Neural progenitor cell (in vitro differentiated cells): ENCODE results near the gene MAD1L1. TPM values are rescaled to one million over a fixed set of nuclear protein-coding genes. Genes with fewer than 3 reads are reported as not detected.
"Not testable (repeated sequence)": the region's sequence is repeated elsewhere in the genome, so short reads cannot be mapped to it uniquely, and the experiment has no call there.

Source experiments
- DNase-seq: peaks from one replicate; pipeline ENCODE4 v3.0.0-alpha.2; 2016; ENCODE audit warnings: low spot score
- H2AFZ ChIP-seq: fragments of 200-600 bp; sonication (generic); replicated peaks from 2 replicates; pipeline ENCODE4 v1.6.1; 2016; ENCODE audit warnings: antibody characterized with exemption
- H3F3A ChIP-seq: fragments of 200-600 bp; sonication (generic); 2 replicates; pipeline ENCODE4 v1.6.1; 2016; ENCODE audit warnings: antibody characterized with exemption, low read depth
- H3K27ac ChIP-seq: fragments of 200-600 bp; sonication (generic); 2 replicates; pipeline ENCODE4 v1.5.1; 2016; ENCODE audit warnings: mild to moderate bottlenecking
- H3K27me3 ChIP-seq: fragments of 200-600 bp; sonication (generic); 2 replicates; pipeline ENCODE4 v1.6.1; 2016; ENCODE audit warnings: mild to moderate bottlenecking, moderate library complexity
- H3K36me3 ChIP-seq: fragments of 200-600 bp; sonication (generic); 2 replicates; pipeline ENCODE4 v1.5.1; 2016
- H3K4me1 ChIP-seq: fragments of 200-600 bp; sonication (generic); 2 replicates; pipeline ENCODE4 v1.6.1; 2016; ENCODE audit warnings: mixed run types
- H3K4me2 ChIP-seq: fragments of 200-600 bp; sonication (generic); 2 replicates; pipeline ENCODE4 v1.6.1; 2016
- H3K4me3 ChIP-seq: fragments of 200-600 bp; sonication (generic); 2 replicates; pipeline ENCODE4 v1.5.1; 2016
- H3K79me2 ChIP-seq: fragments of 200-600 bp; sonication (generic); 2 replicates; pipeline ENCODE4 v1.6.1; 2016; ENCODE audit warnings: low read depth
- H3K9ac ChIP-seq: fragments of 200-600 bp; sonication (generic); 2 replicates; pipeline ENCODE4 v1.6.1; 2016
- H3K9me3 ChIP-seq: fragments of 200-600 bp; sonication (generic); 2 replicates; pipeline ENCODE4 v1.5.1; 2016; ENCODE audit warnings: low read depth
- H4K20me1 ChIP-seq: fragments of 200-600 bp; sonication (generic); 2 replicates; pipeline ENCODE4 v1.6.1; 2016; ENCODE audit warnings: low read depth
- H3K27ac Mint-ChIP-seq: 3 replicates; pipeline ENCODE4 v1.8.0; 2021; ENCODE audit warnings: mixed read lengths
- H3K27me3 Mint-ChIP-seq: 2 replicates; pipeline ENCODE4 v1.8.0; 2022; ENCODE audit warnings: low read depth, mild to moderate bottlenecking, inconsistent platforms, moderate library complexity, mixed read lengths; ENCODE audit not compliant: insufficient read depth
- H3K36me3 Mint-ChIP-seq: 3 replicates; pipeline ENCODE4 v1.8.0; 2021; ENCODE audit warnings: mixed read lengths
- H3K4me1 Mint-ChIP-seq: 3 replicates; pipeline ENCODE4 v1.8.0; 2021; ENCODE audit warnings: mixed read lengths
- H3K4me3 Mint-ChIP-seq: 3 replicates; pipeline ENCODE4 v1.8.0; 2021; ENCODE audit warnings: mild to moderate bottlenecking, moderate library complexity, mixed read lengths
- H3K9me3 Mint-ChIP-seq: 3 replicates; pipeline ENCODE4 v1.8.0; 2020; ENCODE audit warnings: mixed read lengths
- EZH2 ChIP-seq: fragments of 200-600 bp; sonication (generic); IDR thresholded peaks from 2 replicates; pipeline ENCODE4 v1.6.1; 2017; ENCODE audit warnings: antibody characterized with exemption, mild to moderate bottlenecking, moderate library complexity
- EZH2phosphoT487 ChIP-seq: fragments of 200-600 bp; sonication (generic); IDR thresholded peaks from 2 replicates; pipeline ENCODE4 v1.6.1; 2017; ENCODE audit warnings: antibody characterized with exemption
- total RNA-seq: library from RNA; depleted of rRNA; stranded (reverse); fragments of >200 nt; gene quantifications from 2 replicates; pipeline ENCODE4 v1.2.3, GENCODE V29; 2015; ENCODE audit warnings: low replicate concordance
- TF ChIP-seq, protein P1 (sequence below): fragments of 200-600 bp; sonication (generic); IDR thresholded peaks from 2 replicates; pipeline ENCODE4 v1.5.1; 2017; ENCODE audit warnings: antibody characterized with exemption, mild to moderate bottlenecking

The MAD1L1 gene
- total RNA-seq, 1 donor from 2014 or later, result 23.7 TPM

DNA sequence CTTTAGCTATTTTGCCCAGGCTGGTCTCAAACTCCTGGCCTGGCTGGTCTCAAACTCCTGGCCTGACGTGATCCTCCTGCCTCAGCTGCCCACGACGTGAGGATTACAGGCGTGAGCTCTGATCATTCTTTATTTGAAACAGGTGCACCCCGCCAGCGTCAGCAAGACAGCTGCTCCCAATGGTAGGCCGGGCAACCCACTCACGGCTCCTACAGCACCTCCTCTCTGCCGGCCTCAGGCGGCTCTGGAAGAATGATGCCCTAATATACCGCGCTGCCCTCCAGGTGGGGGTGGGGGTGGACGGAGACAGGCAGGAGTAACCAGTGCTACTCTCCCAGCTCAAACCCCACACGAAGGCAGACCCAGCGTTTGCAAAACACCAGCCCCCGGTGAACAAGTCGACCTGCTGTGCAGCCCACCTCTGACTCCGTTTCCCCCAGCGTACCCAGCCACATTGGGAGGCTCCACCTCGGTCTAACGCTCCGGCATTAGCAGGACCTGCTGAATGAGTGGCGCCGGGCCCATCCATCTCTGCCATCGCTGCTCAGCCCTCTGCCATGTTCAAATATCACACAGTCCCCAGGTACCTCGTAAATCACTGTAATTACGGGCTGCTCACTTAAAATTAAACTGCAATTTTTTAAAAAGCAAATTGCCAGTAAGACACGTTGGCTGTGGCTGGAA, 414.0 kb downstream of the MAD1L1 start:
- Histone ChIP-seq H3K27ac (no peak overlapping the region), H3K79me2 (no peaks in the 10 kb centered on the region), H3K9ac (no peak overlapping the region), H4K20me1 (no peaks in the 10 kb centered on the region), H3K36me3 (no peaks in the 10 kb centered on the region), H2AFZ (no peak overlapping the region), H3K4me3 (no peak overlapping the region), H3F3A (no peaks in the 10 kb centered on the region), H3K9me3 (no peaks in the 10 kb centered on the region), H3K4me1 (peaks cover 4% of the 10 kb centered on the region), H3K27me3 (no peaks in the 10 kb centered on the region), H3K4me2 (no peak overlapping the region)
- no peak for DNase-seq
- H3K27ac Mint-ChIP-seq, result peak overlapping the region; percentile 29
- H3K36me3 Mint-ChIP-seq, result no peaks in the 10 kb centered on the region
- peaks cover 3% of the 10 kb centered on the region for H3K27me3 Mint-ChIP-seq
- H3K9me3 Mint-ChIP-seq, result no peaks in the 10 kb centered on the region
- H3K4me3 Mint-ChIP-seq, result no peak overlapping the region
- peaks cover 19% of the 10 kb centered on the region for H3K4me1 Mint-ChIP-seq
- TF ChIP-seq, protein P1, sequence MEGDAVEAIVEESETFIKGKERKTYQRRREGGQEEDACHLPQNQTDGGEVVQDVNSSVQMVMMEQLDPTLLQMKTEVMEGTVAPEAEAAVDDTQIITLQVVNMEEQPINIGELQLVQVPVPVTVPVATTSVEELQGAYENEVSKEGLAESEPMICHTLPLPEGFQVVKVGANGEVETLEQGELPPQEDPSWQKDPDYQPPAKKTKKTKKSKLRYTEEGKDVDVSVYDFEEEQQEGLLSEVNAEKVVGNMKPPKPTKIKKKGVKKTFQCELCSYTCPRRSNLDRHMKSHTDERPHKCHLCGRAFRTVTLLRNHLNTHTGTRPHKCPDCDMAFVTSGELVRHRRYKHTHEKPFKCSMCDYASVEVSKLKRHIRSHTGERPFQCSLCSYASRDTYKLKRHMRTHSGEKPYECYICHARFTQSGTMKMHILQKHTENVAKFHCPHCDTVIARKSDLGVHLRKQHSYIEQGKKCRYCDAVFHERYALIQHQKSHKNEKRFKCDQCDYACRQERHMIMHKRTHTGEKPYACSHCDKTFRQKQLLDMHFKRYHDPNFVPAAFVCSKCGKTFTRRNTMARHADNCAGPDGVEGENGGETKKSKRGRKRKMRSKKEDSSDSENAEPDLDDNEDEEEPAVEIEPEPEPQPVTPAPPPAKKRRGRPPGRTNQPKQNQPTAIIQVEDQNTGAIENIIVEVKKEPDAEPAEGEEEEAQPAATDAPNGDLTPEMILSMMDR, result no peak
- TF ChIP-seq EZH2, result no peak
- no peak for TF ChIP-seq EZH2phosphoT487

DNA sequence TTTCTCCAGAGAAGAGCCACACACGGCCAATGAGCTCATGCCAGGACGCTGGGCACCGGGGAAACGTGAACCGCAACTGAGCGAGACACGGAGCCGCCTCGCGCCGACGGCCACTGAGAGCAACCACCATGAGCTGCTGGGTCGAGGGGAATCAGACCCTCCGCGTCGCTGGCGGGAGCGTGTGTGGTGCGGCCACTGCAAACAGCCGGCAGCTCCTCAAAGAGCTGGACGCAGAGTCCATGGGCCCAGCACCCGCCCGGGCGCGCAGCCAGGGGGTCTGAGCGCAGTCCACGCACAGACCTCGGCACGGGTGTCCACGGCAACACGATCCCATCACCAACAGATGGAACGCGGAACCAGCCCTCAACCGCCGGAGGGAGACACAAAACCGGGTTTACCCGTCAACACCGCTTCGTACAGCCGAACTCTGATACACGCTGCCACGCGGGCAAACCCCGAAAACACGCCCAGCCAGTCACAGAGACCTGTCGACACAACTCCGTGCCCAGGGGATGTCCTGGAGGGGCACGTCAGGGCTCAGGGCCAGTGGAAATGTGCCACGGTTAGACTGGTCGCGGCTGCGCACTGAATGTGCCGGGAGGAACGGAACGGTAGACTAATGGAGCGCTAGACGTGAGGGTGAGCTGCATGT, 415.6 kb downstream of the MAD1L1 start:
- Histone ChIP-seq H3K27me3 (no peaks in the 10 kb centered on the region), H3K36me3 (no peaks in the 10 kb centered on the region), H3K9ac (no peak overlapping the region), H2AFZ (no peak overlapping the region), H4K20me1 (peaks cover 5% of the 10 kb centered on the region), H3K79me2 (no peaks in the 10 kb centered on the region), H3K27ac (no peak overlapping the region), H3K4me3 (no peak overlapping the region), H3K4me1 (peaks cover 13% of the 10 kb centered on the region), H3F3A (peaks cover 5% of the 10 kb centered on the region), H3K4me2 (no peak overlapping the region), H3K9me3 (no peaks in the 10 kb centered on the region)
- no peak for DNase-seq
- Mint-ChIP-seq H3K36me3 (no peaks in the 10 kb centered on the region), H3K4me3 (no peak overlapping the region), H3K27ac (no peak overlapping the region), H3K27me3 (peaks cover 5% of the 10 kb centered on the region), H3K9me3 (no peaks in the 10 kb centered on the region), H3K4me1 (peaks cover 20% of the 10 kb centered on the region)
- no peak for TF ChIP-seq EZH2phosphoT487
- TF ChIP-seq EZH2, result no peak
- TF ChIP-seq, protein P1, result no peak

DNA sequence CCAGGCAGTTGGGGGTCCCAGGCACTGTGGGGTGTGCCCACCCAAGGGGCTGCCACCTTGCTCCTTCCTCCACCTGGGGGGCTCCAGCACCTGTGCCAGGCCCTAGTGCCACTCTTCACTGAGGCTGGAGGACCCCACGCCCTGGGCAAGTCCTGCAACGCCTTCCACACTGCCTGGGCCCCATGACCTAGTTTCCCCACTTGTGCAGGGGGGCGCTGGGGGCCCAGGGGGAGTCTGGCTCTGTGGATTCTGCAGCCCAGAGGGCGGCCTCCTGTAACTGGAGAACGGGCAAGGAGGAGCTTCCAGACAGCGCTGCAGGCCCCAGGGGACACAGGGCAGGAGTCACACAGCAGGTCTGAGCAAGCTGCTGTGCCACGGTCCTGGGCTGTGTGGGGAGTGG, 416.3 kb downstream of the MAD1L1 start:
- DNase-seq, H3K27ac Mint-ChIP-seq: not testable (repeated sequence)
- H3K4me1 Mint-ChIP-seq, result peaks cover 23% of the 10 kb centered on the region

DNA sequence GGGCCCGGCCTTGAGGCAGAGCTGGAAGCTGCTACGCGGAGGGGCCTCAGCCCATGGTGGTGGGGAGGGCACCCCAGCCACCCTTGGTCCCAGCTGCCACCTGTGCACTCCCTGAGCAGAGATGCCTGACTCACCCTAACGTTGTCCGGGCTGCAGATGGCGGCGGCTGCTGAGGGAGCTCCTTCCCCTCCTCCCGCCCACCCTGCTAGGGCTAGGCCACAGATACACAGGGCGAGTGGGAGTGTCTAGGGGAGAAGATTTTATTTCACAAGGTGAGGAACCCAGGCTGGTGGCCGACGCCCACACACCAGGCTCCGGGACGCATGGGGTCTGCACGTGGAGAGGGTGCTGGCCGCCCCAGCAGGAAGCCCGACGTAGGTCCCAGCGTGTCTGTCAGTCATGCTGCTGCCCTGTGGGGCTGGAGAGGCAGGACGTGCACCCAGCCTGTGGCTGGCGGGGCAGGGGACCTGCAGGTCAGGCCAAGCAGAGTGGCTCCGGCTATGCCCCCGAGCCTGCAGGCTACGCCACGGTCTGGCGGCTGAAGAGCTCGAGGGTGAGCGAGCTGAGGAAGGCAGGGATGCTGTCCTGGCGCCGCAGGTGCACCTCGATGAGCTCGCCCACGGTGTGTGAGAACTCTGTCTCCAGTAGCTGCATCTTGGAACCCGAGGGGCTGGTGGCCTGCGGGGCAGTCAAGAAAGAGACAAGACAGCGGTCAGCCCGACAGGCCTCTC, 417.0 kb downstream of the MAD1L1 start:
- peaks cover 23% of the 10 kb centered on the region for H3K4me1 Mint-ChIP-seq
- Histone ChIP-seq H3F3A (peaks cover 11% of the 10 kb centered on the region), H3K4me1 (peaks cover 17% of the 10 kb centered on the region)
- not testable (repeated sequence) for H3K36me3 ChIP-seq, H3K4me3 ChIP-seq, H3K79me2 ChIP-seq, H3K36me3 Mint-ChIP-seq, H3K9me3 ChIP-seq, H3K9me3 Mint-ChIP-seq, DNase-seq, H3K27ac Mint-ChIP-seq, H3K4me3 Mint-ChIP-seq, H4K20me1 ChIP-seq, H3K4me2 ChIP-seq, H3K27ac ChIP-seq, H2AFZ ChIP-seq, H3K27me3 Mint-ChIP-seq, H3K27me3 ChIP-seq, H3K9ac ChIP-seq

More for the DNA sequence above, 416.3 kb downstream of the MAD1L1 start:
- H3K36me3 ChIP-seq, H3K9me3 ChIP-seq, H3F3A ChIP-seq, H3K27me3 ChIP-seq, H2AFZ ChIP-seq, H3K9me3 Mint-ChIP-seq, H3K9ac ChIP-seq, H3K4me3 ChIP-seq, H3K79me2 ChIP-seq, H3K4me2 ChIP-seq, H3K36me3 Mint-ChIP-seq, H3K27me3 Mint-ChIP-seq, H4K20me1 ChIP-seq, H3K27ac ChIP-seq, H3K4me3 Mint-ChIP-seq: not testable (repeated sequence)
- H3K4me1 ChIP-seq, result peaks cover 17% of the 10 kb centered on the region
